ENCODE measurements around the gene MED15.

DNA sequence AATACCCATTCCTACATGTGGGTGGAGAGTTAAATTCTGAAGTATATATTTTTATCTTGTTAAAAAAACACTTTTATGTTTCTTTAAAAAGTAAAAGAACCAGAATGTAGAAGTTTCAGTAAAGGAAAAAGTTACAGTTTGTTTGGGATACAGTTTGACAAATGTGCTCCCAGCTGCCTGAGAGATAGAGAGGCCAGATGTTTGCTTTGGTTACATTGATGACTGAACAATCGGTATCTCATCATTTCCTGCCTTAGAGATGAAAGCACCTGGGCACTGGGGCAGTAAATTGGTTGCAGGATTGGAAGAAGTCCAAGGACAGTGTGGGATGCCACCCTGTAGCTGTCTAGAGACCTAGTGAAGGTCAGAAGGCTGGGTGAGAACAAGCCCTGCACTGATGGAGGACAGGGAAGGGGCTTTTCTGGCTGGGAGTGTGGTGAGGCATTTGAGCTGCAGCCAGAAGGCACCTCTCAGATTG is 16.6 kb downstream of the MED15 start:
- TF ChIP-seq, protein P1, sequence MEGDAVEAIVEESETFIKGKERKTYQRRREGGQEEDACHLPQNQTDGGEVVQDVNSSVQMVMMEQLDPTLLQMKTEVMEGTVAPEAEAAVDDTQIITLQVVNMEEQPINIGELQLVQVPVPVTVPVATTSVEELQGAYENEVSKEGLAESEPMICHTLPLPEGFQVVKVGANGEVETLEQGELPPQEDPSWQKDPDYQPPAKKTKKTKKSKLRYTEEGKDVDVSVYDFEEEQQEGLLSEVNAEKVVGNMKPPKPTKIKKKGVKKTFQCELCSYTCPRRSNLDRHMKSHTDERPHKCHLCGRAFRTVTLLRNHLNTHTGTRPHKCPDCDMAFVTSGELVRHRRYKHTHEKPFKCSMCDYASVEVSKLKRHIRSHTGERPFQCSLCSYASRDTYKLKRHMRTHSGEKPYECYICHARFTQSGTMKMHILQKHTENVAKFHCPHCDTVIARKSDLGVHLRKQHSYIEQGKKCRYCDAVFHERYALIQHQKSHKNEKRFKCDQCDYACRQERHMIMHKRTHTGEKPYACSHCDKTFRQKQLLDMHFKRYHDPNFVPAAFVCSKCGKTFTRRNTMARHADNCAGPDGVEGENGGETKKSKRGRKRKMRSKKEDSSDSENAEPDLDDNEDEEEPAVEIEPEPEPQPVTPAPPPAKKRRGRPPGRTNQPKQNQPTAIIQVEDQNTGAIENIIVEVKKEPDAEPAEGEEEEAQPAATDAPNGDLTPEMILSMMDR (IDR thresholded peaks at IDR 0.05), result no peak
- TF ChIP-seq POLR2A (IDR thresholded peaks at IDR 0.05), result no peak
